Ishikawa (cell line): ENCODE measurements around the gene AIMP2.

ENCODE experiments used
- CREB1 ChIP-seq: IDR thresholded peaks from 2 replicates; pipeline ENCODE4 v1.6.1; 2012; ENCODE audit warnings: low read depth
- EGR1 ChIP-seq: IDR thresholded peaks from 2 replicates; pipeline ENCODE4 v1.6.1; 2012
- EP300 ChIP-seq: IDR thresholded peaks from 2 replicates; pipeline ENCODE4 v1.6.1; 2012; ENCODE audit warnings: borderline replicate concordance
- RAD21 ChIP-seq: IDR thresholded peaks from 2 replicates; pipeline ENCODE4 v1.6.1; 2012; ENCODE audit warnings: low read depth
- REST ChIP-seq: IDR thresholded peaks from 2 replicates; pipeline ENCODE4 v1.6.1; 2012; ENCODE audit warnings: low read depth, mild to moderate bottlenecking
- TAF1 ChIP-seq: IDR thresholded peaks from 2 replicates; pipeline ENCODE4 v1.6.1; 2012; ENCODE audit warnings: low read depth, mild to moderate bottlenecking
- YY1 ChIP-seq: IDR thresholded peaks from 2 replicates; pipeline ENCODE4 v1.6.1; 2012; ENCODE audit warnings: low read depth
- ZBTB7A ChIP-seq: IDR thresholded peaks from 2 replicates; pipeline ENCODE4 v1.6.1; 2012; ENCODE audit warnings: low read depth

DNA sequence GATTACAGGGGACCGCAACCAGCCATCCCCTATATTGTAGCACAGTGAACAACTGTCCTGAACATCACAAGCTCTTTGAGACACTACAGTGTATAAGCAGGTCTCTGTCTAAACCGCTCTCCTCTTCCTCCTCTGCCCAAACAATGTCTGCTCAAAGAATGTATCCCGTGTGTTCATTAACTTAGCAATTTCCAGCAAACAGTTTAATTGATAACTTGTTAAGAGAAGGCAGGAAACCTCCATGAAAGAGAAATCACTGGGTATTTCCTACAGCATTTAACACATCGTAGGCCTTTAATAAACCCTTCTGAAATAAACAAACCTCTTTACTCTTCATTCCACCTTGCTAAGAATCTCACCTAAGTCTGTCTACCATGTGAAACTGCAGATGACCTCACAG, 1.7 kb upstream of the AIMP2 start:
- no peak for TF ChIP-seq YY1
- TF ChIP-seq TAF1: no peak
- TF ChIP-seq ZBTB7A: no peak
- TF ChIP-seq RAD21: no peak
- no peak for TF ChIP-seq REST
- TF ChIP-seq EP300: no peak
- no peak for TF ChIP-seq CREB1
- no peak for TF ChIP-seq EGR1
